Fibroblast of pulmonary artery (primary cell): ENCODE results near the gene CWC27.

ENCODE experiments used
- DNase-seq: peaks from one replicate; pipeline ENCODE4 v3.0.0-alpha.2; 2010; ENCODE audit warnings: low read depth
- H3K4me3 ChIP-seq: replicated peaks from 2 replicates; pipeline ENCODE4 v1.5.1; 2011; ENCODE audit warnings: low read depth, mild to moderate bottlenecking, control low read depth, low read length, moderate library complexity
- CTCF ChIP-seq: IDR thresholded peaks from 2 replicates; pipeline ENCODE4 v1.5.1; 2011; ENCODE audit warnings: mild to moderate bottlenecking, control low read depth, low read length, inconsistent platforms; ENCODE audit errors: missing control alignments

CWC27 gene

GRCh38 chr5:65067147-65067506 lies 298.4 kb downstream of the CWC27 start:
- no peak for TF ChIP-seq CTCF
- DNase-seq: no peak
- no peak overlapping the region for H3K4me3 ChIP-seq
